Measurements from ENCODE around the gene SPTBN1.

SPTBN1 gene

GRCh38 chr2:54518430-54518829 lies 62.3 kb downstream of the SPTBN1 start:
- TF ChIP-seq, protein P1, sequence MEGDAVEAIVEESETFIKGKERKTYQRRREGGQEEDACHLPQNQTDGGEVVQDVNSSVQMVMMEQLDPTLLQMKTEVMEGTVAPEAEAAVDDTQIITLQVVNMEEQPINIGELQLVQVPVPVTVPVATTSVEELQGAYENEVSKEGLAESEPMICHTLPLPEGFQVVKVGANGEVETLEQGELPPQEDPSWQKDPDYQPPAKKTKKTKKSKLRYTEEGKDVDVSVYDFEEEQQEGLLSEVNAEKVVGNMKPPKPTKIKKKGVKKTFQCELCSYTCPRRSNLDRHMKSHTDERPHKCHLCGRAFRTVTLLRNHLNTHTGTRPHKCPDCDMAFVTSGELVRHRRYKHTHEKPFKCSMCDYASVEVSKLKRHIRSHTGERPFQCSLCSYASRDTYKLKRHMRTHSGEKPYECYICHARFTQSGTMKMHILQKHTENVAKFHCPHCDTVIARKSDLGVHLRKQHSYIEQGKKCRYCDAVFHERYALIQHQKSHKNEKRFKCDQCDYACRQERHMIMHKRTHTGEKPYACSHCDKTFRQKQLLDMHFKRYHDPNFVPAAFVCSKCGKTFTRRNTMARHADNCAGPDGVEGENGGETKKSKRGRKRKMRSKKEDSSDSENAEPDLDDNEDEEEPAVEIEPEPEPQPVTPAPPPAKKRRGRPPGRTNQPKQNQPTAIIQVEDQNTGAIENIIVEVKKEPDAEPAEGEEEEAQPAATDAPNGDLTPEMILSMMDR (IDR thresholded peaks at IDR 0.05; ENCODE audit: control insufficient read depth, insufficient read depth, low read depth, low read length, missing control alignments), result no peak
- DNase-seq (ENCODE audit: low read depth), result no peak
- H3K4me3 ChIP-seq (ENCODE audit: control insufficient read depth, low read depth, low read length), result no peak overlapping the region

DNA sequence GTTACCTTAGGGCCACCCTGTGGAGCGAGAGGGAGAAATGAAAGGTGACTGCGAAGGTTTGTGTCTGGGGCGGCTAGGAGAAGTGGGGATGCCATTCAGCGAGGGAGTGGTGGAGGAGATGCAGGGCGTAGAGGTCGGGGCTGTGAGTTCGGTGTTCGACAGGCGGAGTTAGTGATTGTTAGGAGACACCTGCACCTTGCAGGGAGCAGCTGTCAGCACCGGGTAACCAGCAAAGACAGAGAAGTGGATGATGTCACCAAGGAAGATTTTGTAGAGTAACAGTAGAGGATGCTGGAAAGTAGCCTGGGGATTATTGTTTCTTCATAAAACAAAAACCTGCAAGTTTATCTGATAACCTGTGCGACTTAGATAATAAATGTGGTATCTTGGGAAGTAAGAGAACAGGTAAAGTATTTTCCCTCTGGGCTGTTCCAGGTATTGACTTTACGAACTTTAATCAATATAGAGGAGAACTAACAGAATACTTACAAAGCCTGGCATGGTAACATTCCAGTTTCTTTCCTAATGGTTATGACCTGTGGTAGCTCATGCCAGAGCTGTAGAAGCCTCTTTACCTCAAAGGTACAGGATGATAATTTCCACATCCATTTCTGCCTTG lies 63.8 kb downstream of the SPTBN1 start:
- no peak for DNase-seq (ENCODE audit: low read depth)
- TF ChIP-seq, protein P1 (IDR thresholded peaks at IDR 0.05; ENCODE audit: control insufficient read depth, insufficient read depth, low read depth, low read length, missing control alignments), result no peak

DNA sequence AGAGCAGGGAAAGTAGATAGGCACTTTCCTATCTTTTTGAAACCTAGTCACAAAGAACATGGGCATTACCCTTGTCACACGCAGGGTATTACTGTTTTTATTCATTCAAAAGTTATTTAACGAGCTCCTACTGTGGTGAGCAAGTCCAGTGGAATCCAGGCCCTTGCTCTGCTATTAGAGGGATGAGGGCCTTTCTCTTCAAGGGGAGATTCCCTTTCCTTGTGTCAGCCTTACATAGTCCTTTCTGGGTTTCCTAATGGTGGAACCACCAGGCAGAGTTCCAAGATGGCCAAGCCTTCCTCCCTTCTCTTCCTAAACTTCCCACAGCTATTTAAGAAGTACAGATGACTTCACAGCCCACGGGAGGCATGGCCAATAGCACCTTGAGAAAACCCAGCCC lies 64.6 kb downstream of the SPTBN1 start:
- TF ChIP-seq, protein P1 (IDR thresholded peaks at IDR 0.05; ENCODE audit: control insufficient read depth, insufficient read depth, low read depth, low read length, missing control alignments), result no peak
- H3K4me3 ChIP-seq (ENCODE audit: control insufficient read depth, low read depth, low read length), result no peak overlapping the region
- peak; percentile 93 for DNase-seq (ENCODE audit: low read depth)

More for the DNA sequence above, 63.8 kb downstream of the SPTBN1 start:
- no peak overlapping the region for H3K4me3 ChIP-seq (ENCODE audit: control insufficient read depth, low read depth, low read length)

DNA sequence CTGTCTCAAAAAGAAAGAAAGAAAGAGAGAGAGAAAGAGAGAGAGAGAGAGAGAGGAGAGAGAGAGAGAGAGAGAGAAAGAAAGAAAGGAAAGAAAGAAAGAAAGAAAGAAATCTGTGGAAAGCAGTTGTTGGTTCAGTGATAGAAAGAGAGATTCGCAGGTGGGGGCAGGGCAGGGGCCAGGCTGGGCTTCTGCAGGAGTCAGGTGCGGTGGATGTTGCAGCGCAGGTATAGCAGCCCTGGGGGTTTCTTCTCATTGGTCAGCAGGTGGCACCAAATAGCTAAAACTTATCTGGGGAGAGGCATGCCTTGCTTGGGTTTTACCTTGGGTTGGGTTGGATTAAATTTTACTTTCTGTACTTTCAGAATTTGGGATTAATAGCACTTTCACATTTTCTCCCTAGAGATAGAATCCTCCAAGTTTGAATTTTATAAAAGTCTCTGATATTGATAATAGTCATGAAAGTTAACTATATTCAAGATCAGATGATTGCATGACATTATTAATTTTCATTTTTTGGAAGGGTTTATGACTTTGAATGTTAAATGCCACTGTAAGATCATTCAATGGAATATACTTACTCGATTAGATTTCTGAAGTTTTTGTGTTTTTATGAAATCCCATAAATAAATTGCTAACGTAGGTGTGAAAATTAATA lies 66.6 kb downstream of the SPTBN1 start:
- TF ChIP-seq, protein P1 (IDR thresholded peaks at IDR 0.05; ENCODE audit: control insufficient read depth, insufficient read depth, low read depth, low read length, missing control alignments), result peak; percentile 58
- no peak overlapping the region for H3K4me3 ChIP-seq (ENCODE audit: control insufficient read depth, low read depth, low read length)
- DNase-seq (ENCODE audit: low read depth), result no peak

GRCh38 chr2:54523324-54523959 lies 67.3 kb downstream of the SPTBN1 start:
- no peak for DNase-seq (ENCODE audit: low read depth)
- TF ChIP-seq, protein P1 (IDR thresholded peaks at IDR 0.05; ENCODE audit: control insufficient read depth, insufficient read depth, low read depth, low read length, missing control alignments), result no peak
- no peak overlapping the region for H3K4me3 ChIP-seq (ENCODE audit: control insufficient read depth, low read depth, low read length)

- TF ChIP-seq, protein P1 (IDR thresholded peaks at IDR 0.05; ENCODE audit: control insufficient read depth, insufficient read depth, low read depth, low read length, missing control alignments), result no peak
- no peak overlapping the region for H3K4me3 ChIP-seq (ENCODE audit: control insufficient read depth, low read depth, low read length)
- peak; percentile 55 for DNase-seq (ENCODE audit: low read depth)
These were observed 68.3 kb downstream of the SPTBN1 start for GRCh38 chr2:54524226-54524991.
